ENCODE results near the gene TRIM17.

TRIM17 gene

GRCh38 chr1:228398741-228399461 lies 17.8 kb downstream of the TRIM17 start:
- H3K4me1 ChIP-seq (ENCODE audit: control insufficient read depth, low read length), result peaks cover 1% of the 10 kb centered on the region; the same call in 1 of the 2 replicates
- no peaks in the 10 kb centered on the region for H3K9me3 ChIP-seq (ENCODE audit: control insufficient read depth, insufficient read depth, low read length)
- H3K27ac ChIP-seq (ENCODE audit: low read depth, low read length), result no peak overlapping the region
- H3K36me3 ChIP-seq (ENCODE audit: control insufficient read depth, low read length), result peaks cover 83% of the 10 kb centered on the region
- no peaks in the 10 kb centered on the region for H3F3A ChIP-seq (ENCODE audit: control insufficient read depth, insufficient read depth)
- no peaks in the 10 kb centered on the region for H3K27me3 ChIP-seq (ENCODE audit: control insufficient read depth, low read length)
- H3K9me2 ChIP-seq (replicated peaks; ENCODE audit: control insufficient read depth, low read length), result no peaks in the 10 kb centered on the region
- H3K4me2 ChIP-seq (ENCODE audit: low read length), result no peak overlapping the region
- H3K4me3 ChIP-seq (ENCODE audit: low read length), result no peak overlapping the region
- H4K20me1 ChIP-seq (ENCODE audit: control insufficient read depth, insufficient read depth, low read depth, low read length), result peaks cover 8% of the 10 kb centered on the region; the same call in 1 of the 2 replicates
- TF ChIP-seq EZH2phosphoT487 (IDR thresholded peaks at IDR 0.05; ENCODE audit: borderline replicate concordance, low read length) (no peak), CTCF (IDR thresholded peaks at IDR 0.05; ENCODE audit: low read depth, low read length, poor library complexity, severe bottlenecking) (no peak)
- peaks cover 42% of the 10 kb centered on the region for H3K79me2 ChIP-seq (ENCODE audit: control insufficient read depth, low read length)

GRCh38 chr1:228397966-228398365 lies 18.7 kb downstream of the TRIM17 start:
- Histone ChIP-seq H3K9me3 (ENCODE audit: control insufficient read depth, insufficient read depth, low read length) (no peaks in the 10 kb centered on the region), H3K27me3 (ENCODE audit: control insufficient read depth, low read length) (no peaks in the 10 kb centered on the region), H4K20me1 (ENCODE audit: control insufficient read depth, insufficient read depth, low read depth, low read length) (peaks cover 4% of the 10 kb centered on the region; the same call in 1 of the 2 replicates), H3K27ac (ENCODE audit: low read depth, low read length) (no peak overlapping the region), H3K4me2 (ENCODE audit: low read length) (no peak overlapping the region), H3F3A (ENCODE audit: control insufficient read depth, insufficient read depth) (no peaks in the 10 kb centered on the region), H3K79me2 (ENCODE audit: control insufficient read depth, low read length) (peaks cover 33% of the 10 kb centered on the region), H3K4me3 (ENCODE audit: low read length) (no peak overlapping the region), H3K9me2 (replicated peaks; ENCODE audit: control insufficient read depth, low read length) (no peaks in the 10 kb centered on the region), H3K4me1 (ENCODE audit: control insufficient read depth, low read length) (no peaks in the 10 kb centered on the region), H3K36me3 (ENCODE audit: control insufficient read depth, low read length) (peaks cover 74% of the 10 kb centered on the region)
- TF ChIP-seq CTCF (IDR thresholded peaks at IDR 0.05; ENCODE audit: low read depth, low read length, poor library complexity, severe bottlenecking), result no peak
- no peak for TF ChIP-seq EZH2phosphoT487 (IDR thresholded peaks at IDR 0.05; ENCODE audit: borderline replicate concordance, low read length)

GRCh38 chr1:228396770-228397662 lies 19.6 kb downstream of the TRIM17 start:
- Histone ChIP-seq H3K36me3 (ENCODE audit: control insufficient read depth, low read length) (peaks cover 68% of the 10 kb centered on the region), H3K27me3 (ENCODE audit: control insufficient read depth, low read length) (no peaks in the 10 kb centered on the region), H4K20me1 (ENCODE audit: control insufficient read depth, insufficient read depth, low read depth, low read length) (no peaks in the 10 kb centered on the region), H3K9me2 (replicated peaks; ENCODE audit: control insufficient read depth, low read length) (no peaks in the 10 kb centered on the region), H3K4me3 (ENCODE audit: low read length) (no peak overlapping the region), H3K79me2 (ENCODE audit: control insufficient read depth, low read length) (peaks cover 23% of the 10 kb centered on the region), H3F3A (ENCODE audit: control insufficient read depth, insufficient read depth) (no peaks in the 10 kb centered on the region), H3K4me1 (ENCODE audit: control insufficient read depth, low read length) (no peaks in the 10 kb centered on the region), H3K9me3 (ENCODE audit: control insufficient read depth, insufficient read depth, low read length) (no peaks in the 10 kb centered on the region), H3K27ac (ENCODE audit: low read depth, low read length) (no peak overlapping the region), H3K4me2 (ENCODE audit: low read length) (no peak overlapping the region)
- TF ChIP-seq CTCF (IDR thresholded peaks at IDR 0.05; ENCODE audit: low read depth, low read length, poor library complexity, severe bottlenecking) (no peak), EZH2phosphoT487 (IDR thresholded peaks at IDR 0.05; ENCODE audit: borderline replicate concordance, low read length) (no peak)

All from DOHH2 (cell line).